ENCODE measurements around the gene ABHD11.
"Not testable (repeated sequence)": the region's sequence is repeated elsewhere in the genome, so short reads cannot be mapped to it uniquely, and the experiment has no call there.

The ABHD11 gene

GRCh38 chr7:73738612-73739386, at the start of gene ABHD11:
Gene ABHD11, minus strand, starts transcription at chr7:73738802. Its CDS starts 32 bp downstream, at chr7:73738770.
- Histone ChIP-seq H3K9ac (ENCODE audit: low read depth in 1 of 2, low read length in 2 of 2) (peak within 1 kb of the TSS; percentile 99), H3K9me3 (ENCODE audit: control insufficient read depth in 2 of 2, low read length in 2 of 2) (no peaks in the 10 kb centered on the region), H3K4me1 (ENCODE audit: control insufficient read depth in 2 of 2, insufficient read depth in 2 of 2, low read length in 2 of 2) (peaks cover 38 to 60% of the 10 kb centered on the region in 2 donors), H3K27ac (ENCODE audit: low read depth in 2 of 2, low read length in 2 of 2) (peak within 1 kb of the TSS; percentile 99), H3K4me3 (ENCODE audit: low read length in 2 of 2) (peak within 1 kb of the TSS; percentile 87 to 93), H3K36me3 (ENCODE audit: control insufficient read depth in 2 of 2, insufficient read depth in 2 of 2, low read length in 2 of 2) (peaks cover 18 to 21% of the 10 kb centered on the region in 2 donors), H3K27me3 (ENCODE audit: control insufficient read depth in 2 of 2, insufficient read depth in 2 of 2, low read length in 2 of 2) (no peaks in the 10 kb centered on the region)

GRCh38 chr7:73787786-73788048, 49.1 kb upstream of the ABHD11 start:
- H3K27me3 ChIP-seq (ENCODE audit: control insufficient read depth in 2 of 2, insufficient read depth in 2 of 2, low read length in 2 of 2); H3K9me3 ChIP-seq (ENCODE audit: control insufficient read depth in 2 of 2, low read length in 2 of 2); H3K36me3 ChIP-seq (ENCODE audit: control insufficient read depth in 2 of 2, insufficient read depth in 2 of 2, low read length in 2 of 2); H3K4me3 ChIP-seq (ENCODE audit: low read length in 2 of 2): not testable (repeated sequence)
- H3K9ac ChIP-seq (ENCODE audit: low read depth in 1 of 2, low read length in 2 of 2): peak overlapping the region; percentile 24 to 48
- H3K27ac ChIP-seq (ENCODE audit: low read depth in 2 of 2, low read length in 2 of 2): peak overlapping the region; percentile 85 to 86
- peaks cover 5 to 20% of the 10 kb centered on the region in 2 donors for H3K4me1 ChIP-seq (ENCODE audit: control insufficient read depth in 2 of 2, insufficient read depth in 2 of 2, low read length in 2 of 2)

- peaks cover 0 to 11% of the 10 kb centered on the region in 2 donors for H3K4me1 ChIP-seq (ENCODE audit: control insufficient read depth in 2 of 2, insufficient read depth in 2 of 2, low read length in 2 of 2)
- H3K27ac ChIP-seq (ENCODE audit: low read depth in 2 of 2, low read length in 2 of 2): no peak overlapping the region
- H3K4me3 ChIP-seq (ENCODE audit: low read length in 2 of 2): no peak overlapping the region
- no peak overlapping the region for H3K9ac ChIP-seq (ENCODE audit: low read depth in 1 of 2, low read length in 2 of 2)
- H3K9me3 ChIP-seq (ENCODE audit: control insufficient read depth in 2 of 2, low read length in 2 of 2): no peaks in the 10 kb centered on the region
- H3K27me3 ChIP-seq (ENCODE audit: control insufficient read depth in 2 of 2, insufficient read depth in 2 of 2, low read length in 2 of 2): no peaks in the 10 kb centered on the region
- H3K36me3 ChIP-seq (ENCODE audit: control insufficient read depth in 2 of 2, insufficient read depth in 2 of 2, low read length in 2 of 2): no peaks in the 10 kb centered on the region
Measured at GRCh38 chr7:73786588-73786987, 48.0 kb upstream of the ABHD11 start.

GRCh38 chr7:73779517-73779916, 40.9 kb upstream of the ABHD11 start:
- H3K27me3 ChIP-seq (ENCODE audit: control insufficient read depth in 2 of 2, insufficient read depth in 2 of 2, low read length in 2 of 2): no peaks in the 10 kb centered on the region
- H3K9me3 ChIP-seq (ENCODE audit: control insufficient read depth in 2 of 2, low read length in 2 of 2): no peaks in the 10 kb centered on the region
- H3K4me1 ChIP-seq (ENCODE audit: control insufficient read depth in 2 of 2, insufficient read depth in 2 of 2, low read length in 2 of 2): peaks cover 2 to 6% of the 10 kb centered on the region in 2 donors
- H3K36me3 ChIP-seq (ENCODE audit: control insufficient read depth in 2 of 2, insufficient read depth in 2 of 2, low read length in 2 of 2): no peaks in the 10 kb centered on the region
- H3K27ac ChIP-seq (ENCODE audit: low read depth in 2 of 2, low read length in 2 of 2): no peak overlapping the region
- no peak overlapping the region for H3K4me3 ChIP-seq (ENCODE audit: low read length in 2 of 2)
- no peak overlapping the region for H3K9ac ChIP-seq (ENCODE audit: low read depth in 1 of 2, low read length in 2 of 2)

GRCh38 chr7:73778801-73779389, 40.3 kb upstream of the ABHD11 start:
- Histone ChIP-seq H3K9me3 (ENCODE audit: control insufficient read depth in 2 of 2, low read length in 2 of 2) (no peaks in the 10 kb centered on the region), H3K4me1 (ENCODE audit: control insufficient read depth in 2 of 2, insufficient read depth in 2 of 2, low read length in 2 of 2) (peaks cover 6 to 8% of the 10 kb centered on the region in 2 donors), H3K36me3 (ENCODE audit: control insufficient read depth in 2 of 2, insufficient read depth in 2 of 2, low read length in 2 of 2) (no peaks in the 10 kb centered on the region), H3K27ac (ENCODE audit: low read depth in 2 of 2, low read length in 2 of 2) (no peak overlapping the region), H3K9ac (ENCODE audit: low read depth in 1 of 2, low read length in 2 of 2) (no peak overlapping the region), H3K27me3 (ENCODE audit: control insufficient read depth in 2 of 2, insufficient read depth in 2 of 2, low read length in 2 of 2) (no peaks in the 10 kb centered on the region), H3K4me3 (ENCODE audit: low read length in 2 of 2) (no peak overlapping the region)

GRCh38 chr7:73774923-73775322, 36.3 kb upstream of the ABHD11 start:
- H3K4me3 ChIP-seq (ENCODE audit: low read length in 2 of 2): no peak overlapping the region
- peak overlapping the region; percentile 94 to 98 for H3K27ac ChIP-seq (ENCODE audit: low read depth in 2 of 2, low read length in 2 of 2)
- H3K4me1 ChIP-seq (ENCODE audit: control insufficient read depth in 2 of 2, insufficient read depth in 2 of 2, low read length in 2 of 2): peaks cover 15 to 22% of the 10 kb centered on the region in 2 donors
- H3K36me3 ChIP-seq (ENCODE audit: control insufficient read depth in 2 of 2, insufficient read depth in 2 of 2, low read length in 2 of 2): no peaks in the 10 kb centered on the region
- no peak overlapping the region for H3K9ac ChIP-seq (ENCODE audit: low read depth in 1 of 2, low read length in 2 of 2)
- H3K27me3 ChIP-seq (ENCODE audit: control insufficient read depth in 2 of 2, insufficient read depth in 2 of 2, low read length in 2 of 2): peaks cover 3 to 4% of the 10 kb centered on the region in 2 donors
- no peaks in the 10 kb centered on the region for H3K9me3 ChIP-seq (ENCODE audit: control insufficient read depth in 2 of 2, low read length in 2 of 2)

GRCh38 chr7:73773700-73774517, 35.3 kb upstream of the ABHD11 start:
- peaks cover 15 to 22% of the 10 kb centered on the region in 2 donors for H3K4me1 ChIP-seq (ENCODE audit: control insufficient read depth in 2 of 2, insufficient read depth in 2 of 2, low read length in 2 of 2)
- peak overlapping the region; percentile 94 to 98 for H3K27ac ChIP-seq (ENCODE audit: low read depth in 2 of 2, low read length in 2 of 2)
- H3K4me3 ChIP-seq (ENCODE audit: low read length in 2 of 2): peak overlapping the region; percentile 33 to 57
- H3K9me3 ChIP-seq (ENCODE audit: control insufficient read depth in 2 of 2, low read length in 2 of 2): no peaks in the 10 kb centered on the region
- peaks cover 3 to 4% of the 10 kb centered on the region in 2 donors for H3K27me3 ChIP-seq (ENCODE audit: control insufficient read depth in 2 of 2, insufficient read depth in 2 of 2, low read length in 2 of 2)
- peaks cover under 1 to 5% of the 10 kb centered on the region in 2 donors for H3K36me3 ChIP-seq (ENCODE audit: control insufficient read depth in 2 of 2, insufficient read depth in 2 of 2, low read length in 2 of 2)
- H3K9ac ChIP-seq (ENCODE audit: low read depth in 1 of 2, low read length in 2 of 2): peak overlapping the region; percentile 55 to 68

- peaks cover 5 to 13% of the 10 kb centered on the region in 2 donors for H3K36me3 ChIP-seq (ENCODE audit: control insufficient read depth in 2 of 2, insufficient read depth in 2 of 2, low read length in 2 of 2)
- H3K4me3 ChIP-seq (ENCODE audit: low read length in 2 of 2): peak overlapping the region; percentile 68 to 77
- H3K4me1 ChIP-seq (ENCODE audit: control insufficient read depth in 2 of 2, insufficient read depth in 2 of 2, low read length in 2 of 2): peaks cover 18 to 27% of the 10 kb centered on the region in 2 donors
- H3K9ac ChIP-seq (ENCODE audit: low read depth in 1 of 2, low read length in 2 of 2): peak overlapping the region; percentile 87 to 98
- peaks cover 6 to 8% of the 10 kb centered on the region in 2 donors for H3K27me3 ChIP-seq (ENCODE audit: control insufficient read depth in 2 of 2, insufficient read depth in 2 of 2, low read length in 2 of 2)
- no peaks in the 10 kb centered on the region for H3K9me3 ChIP-seq (ENCODE audit: control insufficient read depth in 2 of 2, low read length in 2 of 2)
- peak overlapping the region; percentile 99 to 100 for H3K27ac ChIP-seq (ENCODE audit: low read depth in 2 of 2, low read length in 2 of 2)
Measured at GRCh38 chr7:73770860-73771670, 32.5 kb upstream of the ABHD11 start.

GRCh38 chr7:73770002-73770859, 31.6 kb upstream of the ABHD11 start, which contains the start of gene CLDN3:
Gene CLDN3, minus strand, starts transcription at chr7:73770270. Its CDS starts 221 bp downstream, at chr7:73770049.
- peak within 1 kb of the TSS; percentile 99 to 100 for H3K27ac ChIP-seq (ENCODE audit: low read depth in 2 of 2, low read length in 2 of 2)
- H3K36me3 ChIP-seq (ENCODE audit: control insufficient read depth in 2 of 2, insufficient read depth in 2 of 2, low read length in 2 of 2): peaks cover 5 to 13% of the 10 kb centered on the region in 2 donors
- H3K9ac ChIP-seq (ENCODE audit: low read depth in 1 of 2, low read length in 2 of 2): peak within 1 kb of the TSS; percentile 97 to 98
- no peaks in the 10 kb centered on the region for H3K9me3 ChIP-seq (ENCODE audit: control insufficient read depth in 2 of 2, low read length in 2 of 2)
- H3K4me3 ChIP-seq (ENCODE audit: low read length in 2 of 2): peak within 1 kb of the TSS; percentile 77 to 85
- H3K4me1 ChIP-seq (ENCODE audit: control insufficient read depth in 2 of 2, insufficient read depth in 2 of 2, low read length in 2 of 2): peaks cover 18 to 27% of the 10 kb centered on the region in 2 donors
- peaks cover 6 to 8% of the 10 kb centered on the region in 2 donors for H3K27me3 ChIP-seq (ENCODE audit: control insufficient read depth in 2 of 2, insufficient read depth in 2 of 2, low read length in 2 of 2)

All from mucosa of rectum (tissue), 2 donors.